WI38 (cell line): ENCODE data around the gene CLK3.

Experiments
- H3K4me3 ChIP-seq: 2 replicates; pipeline ENCODE4 v1.5.1; 2011; ENCODE audit warnings: low read depth, mild to moderate bottlenecking, control low read depth, low read length
- TF ChIP-seq, protein P1 (sequence below): IDR thresholded peaks from 2 replicates; pipeline ENCODE4 v1.5.1; 2012; ENCODE audit warnings: low read depth, mild to moderate bottlenecking, control low read depth, low read length

CLK3 gene

DNA sequence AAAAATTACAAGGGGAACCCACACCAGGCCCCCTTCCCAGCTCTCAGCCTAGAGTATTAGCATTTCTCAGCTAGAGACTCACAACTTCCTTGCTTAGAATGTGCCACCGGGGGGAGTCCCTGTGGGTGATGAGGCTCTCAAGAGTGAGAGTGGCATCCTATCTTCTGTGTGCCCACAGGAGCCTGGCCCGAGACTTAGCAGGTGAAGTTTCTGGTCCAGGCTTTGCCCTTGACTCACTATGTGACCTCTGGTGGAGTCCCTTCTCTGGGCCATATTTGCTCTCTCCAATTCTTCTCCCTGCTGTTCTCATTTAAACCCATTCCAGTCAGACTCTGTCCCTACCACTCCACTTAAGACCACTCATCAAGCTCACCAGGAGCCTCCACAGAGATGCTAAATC lies 18.1 kb downstream of the CLK3 start:
- no peak overlapping the region for H3K4me3 ChIP-seq
- TF ChIP-seq, protein P1, sequence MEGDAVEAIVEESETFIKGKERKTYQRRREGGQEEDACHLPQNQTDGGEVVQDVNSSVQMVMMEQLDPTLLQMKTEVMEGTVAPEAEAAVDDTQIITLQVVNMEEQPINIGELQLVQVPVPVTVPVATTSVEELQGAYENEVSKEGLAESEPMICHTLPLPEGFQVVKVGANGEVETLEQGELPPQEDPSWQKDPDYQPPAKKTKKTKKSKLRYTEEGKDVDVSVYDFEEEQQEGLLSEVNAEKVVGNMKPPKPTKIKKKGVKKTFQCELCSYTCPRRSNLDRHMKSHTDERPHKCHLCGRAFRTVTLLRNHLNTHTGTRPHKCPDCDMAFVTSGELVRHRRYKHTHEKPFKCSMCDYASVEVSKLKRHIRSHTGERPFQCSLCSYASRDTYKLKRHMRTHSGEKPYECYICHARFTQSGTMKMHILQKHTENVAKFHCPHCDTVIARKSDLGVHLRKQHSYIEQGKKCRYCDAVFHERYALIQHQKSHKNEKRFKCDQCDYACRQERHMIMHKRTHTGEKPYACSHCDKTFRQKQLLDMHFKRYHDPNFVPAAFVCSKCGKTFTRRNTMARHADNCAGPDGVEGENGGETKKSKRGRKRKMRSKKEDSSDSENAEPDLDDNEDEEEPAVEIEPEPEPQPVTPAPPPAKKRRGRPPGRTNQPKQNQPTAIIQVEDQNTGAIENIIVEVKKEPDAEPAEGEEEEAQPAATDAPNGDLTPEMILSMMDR = no peak

DNA sequence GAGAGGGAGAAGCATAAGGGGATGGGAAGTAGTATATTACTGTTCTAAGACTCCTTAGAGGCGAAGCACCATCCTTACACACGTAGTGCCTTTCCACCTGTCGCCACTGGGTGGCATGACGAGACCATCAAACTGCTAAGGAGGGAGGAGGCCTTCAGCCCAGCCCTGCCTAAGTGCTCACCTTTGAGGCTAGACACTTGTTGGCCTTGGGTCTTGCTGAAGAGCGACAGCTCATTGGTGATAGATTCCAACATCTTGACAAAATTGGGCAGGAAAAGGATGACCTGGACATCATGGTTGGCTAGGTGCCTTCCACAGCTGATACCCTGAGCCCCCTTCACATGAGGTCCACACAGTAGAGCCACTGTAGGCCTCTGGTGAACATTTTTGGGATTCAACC lies 19.6 kb downstream of the CLK3 start:
- H3K4me3 ChIP-seq = no peak overlapping the region
- TF ChIP-seq, protein P1 = peak; percentile 90

DNA sequence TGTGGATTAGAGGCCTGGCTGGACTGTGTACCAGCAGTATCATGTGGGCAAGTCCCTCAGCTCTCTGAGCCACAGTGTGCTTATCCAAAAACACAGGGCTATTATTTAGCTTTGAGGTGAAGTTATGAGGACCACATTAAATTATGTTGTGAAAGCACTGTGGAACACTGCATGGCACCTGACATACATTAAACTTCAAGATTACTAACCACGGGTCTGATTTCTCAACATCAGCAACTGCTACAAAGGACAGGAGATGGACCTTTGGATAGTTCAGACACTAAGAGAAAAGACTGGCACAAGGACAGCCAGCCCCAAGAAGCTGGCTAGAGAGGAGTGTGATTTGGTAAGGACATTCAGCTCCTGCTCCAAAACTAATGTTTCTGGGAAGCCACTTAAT lies 21.3 kb downstream of the CLK3 start:
- TF ChIP-seq, protein P1 = no peak
- no peak overlapping the region for H3K4me3 ChIP-seq

DNA sequence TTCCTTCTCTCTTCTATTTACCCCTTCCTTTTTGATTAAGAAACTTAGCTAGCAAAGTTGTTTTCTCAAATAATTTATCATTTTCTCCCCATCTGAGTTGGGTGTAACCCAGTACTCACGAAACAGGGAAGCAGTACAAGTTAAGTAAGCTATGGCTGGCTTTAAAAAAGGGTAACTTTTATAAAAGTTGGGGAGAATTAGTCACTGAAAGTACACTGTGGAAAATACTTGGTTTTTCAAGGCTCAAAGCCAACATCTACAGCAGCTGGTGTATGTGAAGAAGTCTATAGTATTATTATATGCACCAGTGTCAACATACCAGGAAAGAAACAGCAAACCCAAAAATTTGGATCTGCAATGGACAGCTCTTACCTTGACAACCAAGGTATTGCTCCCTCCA lies 25.5 kb downstream of the CLK3 start:
- H3K4me3 ChIP-seq = no peak overlapping the region
- TF ChIP-seq, protein P1 = no peak

DNA sequence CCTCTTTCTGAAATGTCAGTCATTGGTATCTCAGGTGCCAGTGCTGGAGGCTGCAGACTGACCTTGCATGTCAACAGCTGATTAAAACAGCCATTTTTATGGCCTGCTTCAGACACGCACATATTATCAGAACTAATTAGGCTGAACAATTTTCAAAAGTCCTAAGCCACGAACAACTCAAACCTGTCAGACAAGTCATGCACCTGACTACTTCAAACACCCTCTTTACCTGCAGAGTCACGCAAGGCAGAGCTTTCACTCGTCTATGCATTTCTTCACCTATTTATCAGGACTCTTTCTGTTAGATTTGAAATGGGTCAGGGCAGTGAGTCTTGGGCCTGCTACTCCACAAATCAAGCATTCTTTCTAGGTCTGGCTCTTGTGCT lies 26.7 kb downstream of the CLK3 start:
- TF ChIP-seq, protein P1 = no peak
- H3K4me3 ChIP-seq = no peak overlapping the region

DNA sequence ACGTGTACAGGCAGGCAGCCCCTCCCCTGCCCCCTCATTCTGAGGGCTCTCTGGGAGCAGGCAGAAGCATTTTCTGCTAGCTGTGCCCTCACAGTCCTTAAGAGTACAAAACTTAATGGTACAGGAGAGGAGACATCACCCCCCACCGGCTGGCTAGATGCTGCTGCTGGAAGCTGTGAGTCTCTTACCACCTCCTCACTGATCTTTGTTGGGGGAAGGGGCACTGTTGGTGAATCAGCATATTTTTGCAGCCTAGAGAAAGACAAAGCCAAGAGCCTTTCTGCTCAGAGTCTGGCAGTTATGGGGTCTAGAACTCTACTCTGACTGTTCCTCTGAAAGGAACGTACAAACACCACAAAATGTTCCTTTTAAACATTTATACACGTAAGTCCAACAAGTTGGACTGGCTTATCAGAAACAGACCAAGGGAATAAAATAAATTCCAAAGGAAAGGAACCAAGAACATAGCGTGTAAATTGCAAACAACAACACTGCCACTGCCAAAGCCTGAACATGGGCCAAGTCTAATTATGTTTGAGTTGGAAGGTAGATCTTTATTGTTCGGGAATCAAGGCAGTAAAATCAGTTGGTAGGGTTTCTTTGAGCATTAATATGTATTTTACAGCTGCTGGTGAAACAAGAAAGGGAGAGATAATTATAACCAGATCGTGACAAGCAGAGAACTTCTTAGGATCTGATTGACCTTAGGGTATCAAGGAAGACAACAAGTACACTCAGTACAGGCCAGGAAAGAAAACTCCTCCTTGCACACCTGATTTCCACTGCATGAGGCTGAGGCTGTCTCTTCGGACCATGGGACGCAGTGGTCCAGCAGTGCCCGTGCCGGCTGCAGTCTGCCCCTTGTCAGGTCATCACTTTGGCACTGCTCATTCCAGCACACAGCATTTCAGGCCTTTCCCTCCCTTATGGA lies 27.4 kb downstream of the CLK3 start:
- no peak overlapping the region for H3K4me3 ChIP-seq
- TF ChIP-seq, protein P1 = no peak

DNA sequence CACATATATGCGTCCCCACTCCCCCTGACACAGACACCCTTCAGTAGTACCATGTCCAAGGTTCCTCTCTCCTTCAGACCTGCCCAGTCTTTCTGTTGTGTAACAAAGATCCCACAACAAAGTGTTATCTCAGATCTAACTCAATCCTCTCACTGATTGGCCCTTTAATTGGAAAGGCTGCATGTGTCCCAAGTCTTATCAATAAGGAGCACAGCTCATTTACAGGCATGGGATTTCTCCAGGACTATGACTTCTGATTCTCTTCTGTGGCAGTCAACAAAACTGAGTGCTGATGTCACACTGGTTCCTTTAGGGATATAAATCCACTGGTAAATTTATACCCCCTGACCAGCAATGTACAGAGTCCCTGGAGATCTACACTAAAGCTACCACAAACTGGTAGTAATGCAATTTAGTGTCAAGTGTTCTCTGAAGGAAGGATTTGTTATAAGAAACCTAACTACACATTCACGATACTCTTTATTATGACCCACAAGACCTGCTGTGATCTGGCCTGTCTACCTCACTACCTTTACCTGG lies 28.1 kb downstream of the CLK3 start:
- TF ChIP-seq, protein P1 = no peak
- no peak overlapping the region for H3K4me3 ChIP-seq
